Panc1 (cell line): ENCODE results near the gene SCEL.
"Not testable (repeated sequence)": the region's sequence is repeated elsewhere in the genome, so short reads cannot be mapped to it uniquely, and the experiment has no call there.

Experiments used
- POLR2AphosphoS5 ChIP-seq: IDR thresholded peaks from 2 replicates; pipeline ENCODE4 v1.6.1; 2012; ENCODE audit warnings: mild to moderate bottlenecking, low read depth, low read length, moderate library complexity
- TF ChIP-seq, protein P1 (sequence below): fragments of 450-650 bp; IDR thresholded peaks from 2 replicates; pipeline ENCODE4 v1.5.1; 2017; ENCODE audit warnings: mild to moderate bottlenecking

- TF ChIP-seq, protein P1, sequence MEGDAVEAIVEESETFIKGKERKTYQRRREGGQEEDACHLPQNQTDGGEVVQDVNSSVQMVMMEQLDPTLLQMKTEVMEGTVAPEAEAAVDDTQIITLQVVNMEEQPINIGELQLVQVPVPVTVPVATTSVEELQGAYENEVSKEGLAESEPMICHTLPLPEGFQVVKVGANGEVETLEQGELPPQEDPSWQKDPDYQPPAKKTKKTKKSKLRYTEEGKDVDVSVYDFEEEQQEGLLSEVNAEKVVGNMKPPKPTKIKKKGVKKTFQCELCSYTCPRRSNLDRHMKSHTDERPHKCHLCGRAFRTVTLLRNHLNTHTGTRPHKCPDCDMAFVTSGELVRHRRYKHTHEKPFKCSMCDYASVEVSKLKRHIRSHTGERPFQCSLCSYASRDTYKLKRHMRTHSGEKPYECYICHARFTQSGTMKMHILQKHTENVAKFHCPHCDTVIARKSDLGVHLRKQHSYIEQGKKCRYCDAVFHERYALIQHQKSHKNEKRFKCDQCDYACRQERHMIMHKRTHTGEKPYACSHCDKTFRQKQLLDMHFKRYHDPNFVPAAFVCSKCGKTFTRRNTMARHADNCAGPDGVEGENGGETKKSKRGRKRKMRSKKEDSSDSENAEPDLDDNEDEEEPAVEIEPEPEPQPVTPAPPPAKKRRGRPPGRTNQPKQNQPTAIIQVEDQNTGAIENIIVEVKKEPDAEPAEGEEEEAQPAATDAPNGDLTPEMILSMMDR, result not testable (repeated sequence)
- TF ChIP-seq POLR2AphosphoS5, result not testable (repeated sequence)
Measured at GRCh38 chr13:77519396-77519795, 16.1 kb upstream of the SCEL start.
